Omental fat pad (tissue), 4 donors: Measurements from ENCODE around the gene ARFGAP1. TPM values are rescaled to one million over a fixed set of nuclear protein-coding genes. Genes with fewer than 3 reads are reported as not detected.

Experiments used
- ATAC-seq: fragments of 150-250 bp; one replicate; pipeline ENCODE4 v1.9.1; 2016; ENCODE audit warnings: mild to moderate bottlenecking, moderate library complexity; ENCODE audit not compliant: low FRiP score
- DNase-seq: peaks from one replicate; pipeline ENCODE4 v3.0.0-alpha.2; 2019; ENCODE audit warnings: low spot score
- total RNA-seq, 4 donors: library from RNA; depleted of rRNA; stranded (reverse); fragments of >200 nt; gene quantifications; one replicate each; pipeline ENCODE4 v1.1.0, GENCODE V29; 2016
- TF ChIP-seq, protein P1 (sequence below), 3 donors: fragments of 450-650 bp; IDR thresholded peaks; one replicate each; pipeline ENCODE4 v1.5.1; 2016 to 2017; ENCODE audit warnings: antibody characterized with exemption in 3 of 3, mild to moderate bottlenecking in 3 of 3, moderate library complexity in 2 of 3

The ARFGAP1 gene
- total RNA-seq, 4 donors from 2014 or later: 29.2 to 59.7 (median 41.3) TPM

- DNase-seq (no peak), ATAC-seq (no peak)
- TF ChIP-seq, protein P1, sequence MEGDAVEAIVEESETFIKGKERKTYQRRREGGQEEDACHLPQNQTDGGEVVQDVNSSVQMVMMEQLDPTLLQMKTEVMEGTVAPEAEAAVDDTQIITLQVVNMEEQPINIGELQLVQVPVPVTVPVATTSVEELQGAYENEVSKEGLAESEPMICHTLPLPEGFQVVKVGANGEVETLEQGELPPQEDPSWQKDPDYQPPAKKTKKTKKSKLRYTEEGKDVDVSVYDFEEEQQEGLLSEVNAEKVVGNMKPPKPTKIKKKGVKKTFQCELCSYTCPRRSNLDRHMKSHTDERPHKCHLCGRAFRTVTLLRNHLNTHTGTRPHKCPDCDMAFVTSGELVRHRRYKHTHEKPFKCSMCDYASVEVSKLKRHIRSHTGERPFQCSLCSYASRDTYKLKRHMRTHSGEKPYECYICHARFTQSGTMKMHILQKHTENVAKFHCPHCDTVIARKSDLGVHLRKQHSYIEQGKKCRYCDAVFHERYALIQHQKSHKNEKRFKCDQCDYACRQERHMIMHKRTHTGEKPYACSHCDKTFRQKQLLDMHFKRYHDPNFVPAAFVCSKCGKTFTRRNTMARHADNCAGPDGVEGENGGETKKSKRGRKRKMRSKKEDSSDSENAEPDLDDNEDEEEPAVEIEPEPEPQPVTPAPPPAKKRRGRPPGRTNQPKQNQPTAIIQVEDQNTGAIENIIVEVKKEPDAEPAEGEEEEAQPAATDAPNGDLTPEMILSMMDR (IDR thresholded peaks at IDR 0.05): no peak
Measured at GRCh38 chr20:63235399-63235983, 37.1 kb upstream of the ARFGAP1 start, which contains the start of gene BIRC7. Gene BIRC7 (plus strand): TSS chr20:63235905. CDS start chr20:63236097, 192 bp downstream.

GRCh38 chr20:63236116-63236837, 36.3 kb upstream of the ARFGAP1 start:
- TF ChIP-seq, protein P1 (IDR thresholded peaks at IDR 0.05): no peak
- ATAC-seq (no peak), DNase-seq (no peak)

- no peak for ATAC-seq
- no peak for DNase-seq
- TF ChIP-seq, protein P1 (IDR thresholded peaks at IDR 0.05): no peak
Measured at GRCh38 chr20:63238031-63238430, 34.6 kb upstream of the ARFGAP1 start.

DNA sequence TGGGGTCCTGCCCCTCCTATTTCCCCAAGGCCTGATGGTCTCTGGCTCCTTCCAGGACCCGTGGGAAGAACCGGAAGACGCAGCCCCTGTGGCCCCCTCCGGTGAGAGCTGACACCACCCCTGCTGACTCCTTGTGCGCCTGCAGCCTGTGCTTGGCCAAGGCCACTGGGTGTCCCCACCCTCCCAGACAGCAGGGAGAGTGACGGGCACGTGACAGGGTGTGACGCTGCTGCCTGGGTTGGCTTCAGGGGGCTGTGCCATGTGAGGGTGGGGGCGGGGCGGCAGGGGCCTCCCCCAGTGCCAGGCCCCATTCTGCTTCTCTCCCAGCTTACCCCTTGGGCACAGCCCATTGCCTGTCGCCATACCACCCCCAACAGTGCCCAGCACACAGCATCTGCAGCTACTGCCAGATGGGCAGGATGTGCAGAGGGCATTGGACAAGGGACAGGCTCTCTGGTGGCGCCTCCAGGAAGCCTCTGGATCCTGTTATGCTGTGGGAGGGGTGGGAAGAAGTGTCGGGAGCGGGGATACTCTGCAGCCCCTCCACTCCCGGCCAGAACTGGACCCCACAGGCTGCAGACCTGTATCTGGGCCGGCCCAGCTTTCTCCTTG, 34.0 kb upstream of the ARFGAP1 start:
- no peak for ATAC-seq
- DNase-seq: no peak
- TF ChIP-seq, protein P1 (IDR thresholded peaks at IDR 0.05): no peak

DNA sequence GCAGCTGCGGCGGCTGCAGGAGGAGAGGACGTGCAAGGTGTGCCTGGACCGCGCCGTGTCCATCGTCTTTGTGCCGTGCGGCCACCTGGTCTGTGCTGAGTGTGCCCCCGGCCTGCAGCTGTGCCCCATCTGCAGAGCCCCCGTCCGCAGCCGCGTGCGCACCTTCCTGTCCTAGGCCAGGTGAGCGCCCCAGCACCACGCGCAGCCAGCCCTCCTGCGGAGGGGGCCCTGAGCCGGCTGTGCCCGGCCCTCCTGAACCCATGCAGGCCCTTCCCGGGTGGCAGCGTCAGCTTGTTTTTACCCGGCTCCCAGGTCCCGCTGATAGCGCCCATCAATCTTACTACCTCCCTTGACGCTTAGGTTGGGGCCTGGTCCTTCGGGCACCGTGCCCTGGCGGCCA, 33.2 kb upstream of the ARFGAP1 start:
- TF ChIP-seq, protein P1 (IDR thresholded peaks at IDR 0.05): no peak
- ATAC-seq: no peak
- no peak for DNase-seq

DNA sequence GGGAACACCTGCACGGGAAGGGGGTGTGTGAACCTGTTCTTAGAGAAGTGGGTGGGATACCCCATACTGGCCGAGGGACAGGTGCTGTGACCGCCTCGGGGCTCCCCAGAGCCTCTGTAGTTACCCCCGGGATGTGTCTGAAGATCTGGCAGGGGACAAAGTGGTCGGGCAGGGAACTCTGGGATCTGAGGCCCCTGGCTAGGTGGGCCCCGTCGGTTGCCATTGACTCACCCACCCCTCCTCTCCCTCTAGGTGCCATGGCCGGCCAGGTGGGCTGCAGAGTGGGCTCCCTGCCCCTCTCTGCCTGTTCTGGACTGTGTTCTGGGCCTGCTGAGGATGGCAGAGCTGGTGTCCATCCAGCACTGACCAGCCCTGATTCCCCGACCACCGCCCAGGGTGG, 32.6 kb upstream of the ARFGAP1 start:
- TF ChIP-seq, protein P1 (IDR thresholded peaks at IDR 0.05): no peak
- no peak for DNase-seq
- ATAC-seq: no peak
